H9 (cell line): Measurements from ENCODE around the gene ESPNL. TPM values are rescaled to one million over a fixed set of nuclear protein-coding genes. Genes with fewer than 3 reads are reported as not detected.

Source experiments
- DNase-seq: peaks from one replicate; pipeline ENCODE4 v3.0.0-alpha.2; 2017
- H2AFZ ChIP-seq: one replicate; pipeline ENCODE4 v1.6.1; 2013; ENCODE audit warnings: mild to moderate bottlenecking, low read length, control low read depth, moderate library complexity
- H2AK5ac ChIP-seq: 2 replicates; pipeline ENCODE4 v1.6.1; 2013; ENCODE audit warnings: low read length, control low read depth, mixed read lengths; ENCODE audit not compliant: insufficient read length
- H2BK120ac ChIP-seq: one replicate; pipeline ENCODE4 v1.6.1; 2013; ENCODE audit warnings: low read depth, mild to moderate bottlenecking, low read length, control low read depth, inconsistent platforms; ENCODE audit not compliant: poor library complexity, severe bottlenecking
- H2BK12ac ChIP-seq: 2 replicates; pipeline ENCODE4 v1.6.1; 2013; ENCODE audit warnings: low read length, control low read depth, mixed read lengths, low read depth; ENCODE audit not compliant: insufficient read length
- H2BK15ac ChIP-seq: 2 replicates; pipeline ENCODE4 v1.6.1; 2013; ENCODE audit warnings: low read depth, low read length, control low read depth
- H2BK20ac ChIP-seq: one replicate; pipeline ENCODE4 v1.6.1; 2013; ENCODE audit warnings: low read depth, mild to moderate bottlenecking, low read length, control low read depth, inconsistent platforms; ENCODE audit not compliant: poor library complexity, severe bottlenecking
- H2BK5ac ChIP-seq: 2 replicates; pipeline ENCODE4 v1.6.1; 2013; ENCODE audit warnings: low read length, control low read depth, mixed read lengths; ENCODE audit not compliant: insufficient read length
- H3K14ac ChIP-seq: 2 replicates; pipeline ENCODE4 v1.6.1; 2013; ENCODE audit warnings: low read length, control low read depth; ENCODE audit not compliant: insufficient read depth
- H3K18ac ChIP-seq: 2 replicates; pipeline ENCODE4 v1.6.1; 2013; ENCODE audit warnings: low read depth, mild to moderate bottlenecking, mixed read lengths, low read length, control low read depth; ENCODE audit not compliant: insufficient read length
- H3K23ac ChIP-seq: 2 replicates; pipeline ENCODE4 v1.6.1; 2013; ENCODE audit warnings: low read length, control low read depth, mixed read lengths, low read depth; ENCODE audit not compliant: insufficient read length
- H3K23me2 ChIP-seq: 2 replicates; pipeline ENCODE4 v1.6.1; 2013; ENCODE audit warnings: low read depth, mild to moderate bottlenecking, mixed read lengths, low read length, control low read depth; ENCODE audit not compliant: insufficient read length, poor library complexity, severe bottlenecking
- H3K27ac ChIP-seq: 2 replicates; pipeline ENCODE4 v1.5.1; 2013; ENCODE audit warnings: low read length, control low read depth, mixed read lengths, low read depth; ENCODE audit not compliant: insufficient read length
- H3K27me3 ChIP-seq: 2 replicates; pipeline ENCODE4 v1.6.1; 2013; ENCODE audit warnings: low read length, control low read depth, inconsistent platforms; ENCODE audit not compliant: insufficient read depth
- H3K4ac ChIP-seq: 2 replicates; pipeline ENCODE4 v1.6.1; 2013; ENCODE audit warnings: low read depth, mild to moderate bottlenecking, control low read depth, inconsistent platforms, low read length, moderate library complexity
- H3K4me1 ChIP-seq: 2 replicates; pipeline ENCODE4 v1.6.1; 2013; ENCODE audit warnings: low read length, control low read depth, inconsistent platforms; ENCODE audit not compliant: insufficient read depth
- H3K4me2 ChIP-seq: 2 replicates; pipeline ENCODE4 v1.6.1; 2013; ENCODE audit warnings: low read length, control low read depth, mixed read lengths; ENCODE audit not compliant: insufficient read length, insufficient read depth
- H3K56ac ChIP-seq: 2 replicates; pipeline ENCODE4 v1.6.1; 2013; ENCODE audit warnings: low read depth, mild to moderate bottlenecking, mixed read lengths, low read length, control low read depth; ENCODE audit not compliant: insufficient read length
- H3K79me1 ChIP-seq: 2 replicates; pipeline ENCODE4 v1.6.1; 2013; ENCODE audit warnings: low read depth, mild to moderate bottlenecking, moderate library complexity, low read length, control low read depth, inconsistent platforms; ENCODE audit not compliant: insufficient read depth, poor library complexity, severe bottlenecking
- H3K79me2 ChIP-seq: 2 replicates; pipeline ENCODE4 v1.6.1; 2013; ENCODE audit warnings: low read length, control low read depth, inconsistent platforms; ENCODE audit not compliant: insufficient read depth
- H3K9ac ChIP-seq: 2 replicates; pipeline ENCODE4 v1.6.1; 2013; ENCODE audit warnings: low read length, control low read depth, mixed read lengths; ENCODE audit not compliant: insufficient read length; ENCODE audit errors: extremely low read depth
- H3K9me3 ChIP-seq: one replicate; pipeline ENCODE4 v1.6.1; 2013; ENCODE audit warnings: low read depth, low read length, inconsistent platforms; ENCODE audit not compliant: control insufficient read depth
- H3T11ph ChIP-seq: one replicate; pipeline ENCODE4 v1.6.1; 2013; ENCODE audit warnings: mild to moderate bottlenecking, low read length, control low read depth, inconsistent platforms
- H4K20me1 ChIP-seq: one replicate; pipeline ENCODE4 v1.6.1; 2013; ENCODE audit not compliant: control insufficient read depth, insufficient read length, insufficient read depth
- H4K5ac ChIP-seq: 2 replicates; pipeline ENCODE4 v1.6.1; 2013; ENCODE audit warnings: low read depth, mild to moderate bottlenecking, mixed read lengths, low read length, control low read depth; ENCODE audit not compliant: insufficient read length
- H4K8ac ChIP-seq: replicated peaks from 2 replicates; pipeline ENCODE4 v1.6.1; 2013; ENCODE audit warnings: low read length, control low read depth, mixed read lengths, low read depth; ENCODE audit not compliant: insufficient read length
- H4K91ac ChIP-seq: 2 replicates; pipeline ENCODE4 v1.6.1; 2013; ENCODE audit warnings: low read depth, mild to moderate bottlenecking, moderate library complexity, mixed read lengths, low read length, control low read depth; ENCODE audit not compliant: insufficient read length
- H3K27ac Mint-ChIP-seq, 3 experiments: 2 replicates in 2 of 3; 3 replicates in 1 of 3; pipeline ENCODE4 v1.8.0; 2020 to 2021; ENCODE audit warnings: mixed read lengths in 3 of 3, mild to moderate bottlenecking in 1 of 3, moderate library complexity in 1 of 3
- H3K27me3 Mint-ChIP-seq: 2 replicates; pipeline ENCODE4 v1.8.0; 2021; ENCODE audit warnings: low read depth, mild to moderate bottlenecking, moderate library complexity, mixed read lengths
- H3K36me3 Mint-ChIP-seq, 3 experiments: 2 replicates in 2 of 3; 3 replicates in 1 of 3; pipeline ENCODE4 v1.8.0; 2020 to 2021; ENCODE audit warnings: low read depth in 3 of 3, mixed read lengths in 3 of 3; ENCODE audit not compliant: insufficient read depth in 1 of 3
- H3K4me1 Mint-ChIP-seq, 2 experiments: 2 replicates each; pipeline ENCODE4 v1.8.0; 2020; ENCODE audit warnings: mixed read lengths in 2 of 2
- H3K4me3 Mint-ChIP-seq, 2 experiments: 2 replicates in 1 of 2; 3 replicates in 1 of 2; pipeline ENCODE4 v1.8.0; 2020 to 2021; ENCODE audit warnings: mild to moderate bottlenecking in 2 of 2, mixed read lengths in 2 of 2, moderate library complexity in 1 of 2
- H3K9me3 Mint-ChIP-seq, 2 experiments: 2 replicates in 1 of 2; 3 replicates in 1 of 2; pipeline ENCODE4 v1.8.0; 2020; ENCODE audit warnings: mild to moderate bottlenecking in 2 of 2, mixed read lengths in 2 of 2, moderate library complexity in 1 of 2
- WGBS: extraction: QIAGEN DNeasy Blood & Tissue Kit; methylation state at CpG from one replicate; pipeline ENCODE4 v1.1.7; 2013; ENCODE audit warnings: missing lambda C conversion rate, low lambda C conversion rate, mixed read lengths; ENCODE audit not compliant: insufficient read length; ENCODE audit errors: extremely low coverage; 5-methylcytosine and 5-hydroxymethylcytosine counted together
- total RNA-seq: library from RNA; stranded (reverse); gene quantifications from 2 replicates; pipeline ENCODE4 v1.2.1, GENCODE V29; 2021
- TF ChIP-seq, protein P1 (sequence below): fragments of 200-600 bp; sonication (generic); conservative IDR thresholded peaks from 3 replicates; pipeline ENCODE4 v1.8.0; 2021; ENCODE audit warnings: antibody characterized with exemption, mild to moderate bottlenecking

ESPNL gene
- total RNA-seq, 1 experiment from 2014 or later = 0.17 TPM

DNA sequence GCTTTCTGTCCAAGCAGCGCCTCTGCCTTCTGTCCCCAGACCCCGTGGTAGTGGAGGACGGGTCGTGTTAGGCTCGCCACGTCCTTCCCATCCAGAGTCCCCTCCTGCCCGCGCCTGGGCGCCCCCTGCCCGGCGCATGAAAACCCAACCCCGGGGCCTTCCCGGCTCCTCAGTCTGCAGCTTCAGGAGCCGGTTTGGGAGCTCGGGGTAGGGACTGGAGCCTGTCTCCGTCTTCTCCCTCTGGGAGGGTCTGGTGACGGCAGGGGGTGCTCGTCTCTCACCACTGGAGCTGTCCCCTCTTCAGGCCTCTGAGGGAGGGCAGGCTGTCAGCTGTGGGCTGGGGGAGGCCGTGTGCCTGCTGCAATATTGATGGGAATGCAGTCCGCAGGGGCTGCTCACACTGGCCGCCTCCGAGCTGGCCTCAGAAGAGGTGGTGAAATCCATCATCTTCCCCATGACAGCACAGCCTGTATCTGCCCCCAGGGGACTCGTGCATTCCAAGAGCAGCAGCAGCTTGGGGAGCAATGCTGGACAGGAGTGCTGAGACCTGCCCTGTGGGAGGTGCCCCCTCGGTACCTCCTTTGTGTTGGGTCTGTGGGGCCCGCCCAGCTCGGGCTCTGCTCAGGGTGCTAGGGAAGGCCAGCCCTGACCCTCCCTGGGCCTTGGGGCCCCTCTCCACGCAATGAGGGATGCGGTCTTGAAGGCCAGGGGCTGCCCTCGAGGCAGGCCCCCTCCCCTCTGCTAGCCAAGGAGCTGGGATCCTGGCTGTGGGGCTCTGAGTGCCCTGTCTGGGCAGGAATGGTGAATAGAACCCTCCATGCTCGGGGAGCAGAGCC lies 20.5 kb downstream of the ESPNL start:
- Mint-ChIP-seq H3K4me3 (no peak overlapping the region), H3K9me3 (peaks cover 2 to 11% of the 10 kb centered on the region in 2 experiments; a peak in 4 of 5 replicates), H3K36me3 (no peaks in the 10 kb centered on the region; a peak in 1 of 7 replicates), H3K27me3 (peaks cover 9% of the 10 kb centered on the region), H3K27ac (no peak overlapping the region), H3K4me1 (no peaks in the 10 kb centered on the region)
- no peak overlapping the region for H4K5ac ChIP-seq
- H3K4me2 ChIP-seq = no peak overlapping the region
- H3K56ac ChIP-seq = no peak overlapping the region
- no peak overlapping the region for H3K27ac ChIP-seq
- H4K91ac ChIP-seq = no peak overlapping the region
- H3K23ac ChIP-seq = no peak overlapping the region
- H3K79me2 ChIP-seq = no peaks in the 10 kb centered on the region
- no peaks in the 10 kb centered on the region for H3K4me1 ChIP-seq
- no CpG with 5 or more reads among the region's 30 CpGs for WGBS
- no peak overlapping the region for H2BK20ac ChIP-seq
- no peak overlapping the region for H2BK12ac ChIP-seq
- H2BK5ac ChIP-seq = no peak overlapping the region
- H2BK15ac ChIP-seq = no peak overlapping the region
- H3K27me3 ChIP-seq = no peaks in the 10 kb centered on the region
- no peak overlapping the region for H3K9ac ChIP-seq
- H2BK120ac ChIP-seq = no peak overlapping the region
- TF ChIP-seq, protein P1, sequence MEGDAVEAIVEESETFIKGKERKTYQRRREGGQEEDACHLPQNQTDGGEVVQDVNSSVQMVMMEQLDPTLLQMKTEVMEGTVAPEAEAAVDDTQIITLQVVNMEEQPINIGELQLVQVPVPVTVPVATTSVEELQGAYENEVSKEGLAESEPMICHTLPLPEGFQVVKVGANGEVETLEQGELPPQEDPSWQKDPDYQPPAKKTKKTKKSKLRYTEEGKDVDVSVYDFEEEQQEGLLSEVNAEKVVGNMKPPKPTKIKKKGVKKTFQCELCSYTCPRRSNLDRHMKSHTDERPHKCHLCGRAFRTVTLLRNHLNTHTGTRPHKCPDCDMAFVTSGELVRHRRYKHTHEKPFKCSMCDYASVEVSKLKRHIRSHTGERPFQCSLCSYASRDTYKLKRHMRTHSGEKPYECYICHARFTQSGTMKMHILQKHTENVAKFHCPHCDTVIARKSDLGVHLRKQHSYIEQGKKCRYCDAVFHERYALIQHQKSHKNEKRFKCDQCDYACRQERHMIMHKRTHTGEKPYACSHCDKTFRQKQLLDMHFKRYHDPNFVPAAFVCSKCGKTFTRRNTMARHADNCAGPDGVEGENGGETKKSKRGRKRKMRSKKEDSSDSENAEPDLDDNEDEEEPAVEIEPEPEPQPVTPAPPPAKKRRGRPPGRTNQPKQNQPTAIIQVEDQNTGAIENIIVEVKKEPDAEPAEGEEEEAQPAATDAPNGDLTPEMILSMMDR = peak; percentile 34; the same call in 1 of the 3 replicates
- no peaks in the 10 kb centered on the region for H3K9me3 ChIP-seq
- H3K4ac ChIP-seq = no peak overlapping the region
- H2AFZ ChIP-seq = no peak overlapping the region
- no peak overlapping the region for H4K8ac ChIP-seq
- no peak overlapping the region for H3T11ph ChIP-seq
- no peak overlapping the region for H3K14ac ChIP-seq
- H3K79me1 ChIP-seq = no peaks in the 10 kb centered on the region
- no peak overlapping the region for H3K18ac ChIP-seq
- H2AK5ac ChIP-seq = no peak overlapping the region
- H4K20me1 ChIP-seq = no peaks in the 10 kb centered on the region
- H3K23me2 ChIP-seq = no peaks in the 10 kb centered on the region
- peak; percentile 82 for DNase-seq
